CD4-positive, CD25-positive, alpha-beta regulatory T cell (primary cell): Measurements from ENCODE around the gene DONSON. TPM values are rescaled to one million over a fixed set of nuclear protein-coding genes. Genes with fewer than 3 reads are reported as not detected.
"Not testable (repeated sequence)": the region's sequence is repeated elsewhere in the genome, so short reads cannot be mapped to it uniquely, and the experiment has no call there.

Source experiments
- ATAC-seq, 2 donors: fragments of 150-1000 bp; cut with Tn5 transposase; one replicate each; pipeline ENCODE4 v1.10.0; 2021; ENCODE audit warnings: low read depth in 2 of 2, moderate number of reproducible peaks in 2 of 2, moderate library complexity in 1 of 2
- DNase-seq, 3 donors: peaks; one replicate each; pipeline versions ENCODE4 v3.0.0 to v3.0.0-alpha.2; 2012 to 2022; ENCODE audit warnings: mixed read lengths in 1 of 3
- H3K27ac ChIP-seq: one replicate; pipeline ENCODE4 v1.7.0; 2013; ENCODE audit warnings: mild to moderate bottlenecking, low read length; ENCODE audit not compliant: insufficient read depth, poor library complexity, severe bottlenecking
- H3K27me3 ChIP-seq: one replicate; pipeline ENCODE4 v1.7.0; 2013; ENCODE audit warnings: low read length; ENCODE audit not compliant: control insufficient read depth, insufficient read depth
- H3K36me3 ChIP-seq: one replicate; pipeline ENCODE4 v1.7.0; 2013; ENCODE audit warnings: mild to moderate bottlenecking, low read length, moderate library complexity; ENCODE audit not compliant: control insufficient read depth, insufficient read depth
- H3K4me1 ChIP-seq: 2 replicates; pipeline ENCODE4 v1.7.0; 2013; ENCODE audit warnings: mild to moderate bottlenecking, low read length; ENCODE audit not compliant: insufficient read depth, control insufficient read depth, poor library complexity, severe bottlenecking
- H3K4me3 ChIP-seq: one replicate; pipeline ENCODE4 v1.7.0; 2013; ENCODE audit warnings: low read depth, mild to moderate bottlenecking, low read length, moderate library complexity
- H3K9me3 ChIP-seq, 2 experiments: 1 replicate in 1 of 2; 2 replicates in 1 of 2; pipeline ENCODE4 v1.7.0; 2013; ENCODE audit warnings: low read length in 2 of 2, mild to moderate bottlenecking in 1 of 2, moderate library complexity in 1 of 2; ENCODE audit not compliant: control insufficient read depth in 2 of 2
- H3K27ac Mint-ChIP-seq, 3 donors: one replicate each; pipeline ENCODE4 v1.8.0; 2020 to 2022; ENCODE audit warnings: mild to moderate bottlenecking in 3 of 3, mixed read lengths in 3 of 3, moderate library complexity in 2 of 3
- H3K27me3 Mint-ChIP-seq: one replicate; pipeline ENCODE4 v1.8.0; 2022; ENCODE audit warnings: mild to moderate bottlenecking, mixed read lengths
- H3K36me3 Mint-ChIP-seq: one replicate; pipeline ENCODE4 v1.8.0; 2020; ENCODE audit warnings: mixed read lengths
- H3K4me1 Mint-ChIP-seq, 4 donors: one replicate each; pipeline ENCODE4 v1.8.0; 2020 to 2022; ENCODE audit warnings: mixed read lengths in 4 of 4, mild to moderate bottlenecking in 1 of 4
- H3K4me3 Mint-ChIP-seq, 4 donors: one replicate each; pipeline ENCODE4 v1.8.0; 2020 to 2022; ENCODE audit warnings: mild to moderate bottlenecking in 4 of 4, mixed read lengths in 4 of 4, moderate library complexity in 3 of 4
- H3K9me3 Mint-ChIP-seq, 7 donors: one replicate each; pipeline ENCODE4 v1.8.0; 2020 to 2022; ENCODE audit warnings: mixed read lengths in 7 of 7, mild to moderate bottlenecking in 3 of 7, moderate library complexity in 2 of 7
- polyA plus RNA-seq, 4 donors: library from polyadenylated mRNA; unstranded; fragments of 300-500 nt; fragmentation: Illumina TruSeq; gene quantifications; one replicate each; pipeline ENCODE4 v1.2.3, GENCODE V29; 2021
- total RNA-seq: library from RNA; stranded (reverse); gene quantifications from one replicate; pipeline ENCODE4 v1.2.3, GENCODE V29; 2022

DONSON gene, protein sequence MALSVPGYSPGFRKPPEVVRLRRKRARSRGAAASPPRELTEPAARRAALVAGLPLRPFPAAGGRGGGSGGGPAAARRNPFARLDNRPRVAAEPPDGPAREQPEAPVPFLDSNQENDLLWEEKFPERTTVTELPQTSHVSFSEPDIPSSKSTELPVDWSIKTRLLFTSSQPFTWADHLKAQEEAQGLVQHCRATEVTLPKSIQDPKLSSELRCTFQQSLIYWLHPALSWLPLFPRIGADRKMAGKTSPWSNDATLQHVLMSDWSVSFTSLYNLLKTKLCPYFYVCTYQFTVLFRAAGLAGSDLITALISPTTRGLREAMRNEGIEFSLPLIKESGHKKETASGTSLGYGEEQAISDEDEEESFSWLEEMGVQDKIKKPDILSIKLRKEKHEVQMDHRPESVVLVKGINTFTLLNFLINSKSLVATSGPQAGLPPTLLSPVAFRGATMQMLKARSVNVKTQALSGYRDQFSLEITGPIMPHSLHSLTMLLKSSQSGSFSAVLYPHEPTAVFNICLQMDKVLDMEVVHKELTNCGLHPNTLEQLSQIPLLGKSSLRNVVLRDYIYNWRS
- total RNA-seq, result 15.2 TPM
- polyA plus RNA-seq, result 1 to 10 TPM; 4.2 to 5.1 (median 4.9) TPM

DNA sequence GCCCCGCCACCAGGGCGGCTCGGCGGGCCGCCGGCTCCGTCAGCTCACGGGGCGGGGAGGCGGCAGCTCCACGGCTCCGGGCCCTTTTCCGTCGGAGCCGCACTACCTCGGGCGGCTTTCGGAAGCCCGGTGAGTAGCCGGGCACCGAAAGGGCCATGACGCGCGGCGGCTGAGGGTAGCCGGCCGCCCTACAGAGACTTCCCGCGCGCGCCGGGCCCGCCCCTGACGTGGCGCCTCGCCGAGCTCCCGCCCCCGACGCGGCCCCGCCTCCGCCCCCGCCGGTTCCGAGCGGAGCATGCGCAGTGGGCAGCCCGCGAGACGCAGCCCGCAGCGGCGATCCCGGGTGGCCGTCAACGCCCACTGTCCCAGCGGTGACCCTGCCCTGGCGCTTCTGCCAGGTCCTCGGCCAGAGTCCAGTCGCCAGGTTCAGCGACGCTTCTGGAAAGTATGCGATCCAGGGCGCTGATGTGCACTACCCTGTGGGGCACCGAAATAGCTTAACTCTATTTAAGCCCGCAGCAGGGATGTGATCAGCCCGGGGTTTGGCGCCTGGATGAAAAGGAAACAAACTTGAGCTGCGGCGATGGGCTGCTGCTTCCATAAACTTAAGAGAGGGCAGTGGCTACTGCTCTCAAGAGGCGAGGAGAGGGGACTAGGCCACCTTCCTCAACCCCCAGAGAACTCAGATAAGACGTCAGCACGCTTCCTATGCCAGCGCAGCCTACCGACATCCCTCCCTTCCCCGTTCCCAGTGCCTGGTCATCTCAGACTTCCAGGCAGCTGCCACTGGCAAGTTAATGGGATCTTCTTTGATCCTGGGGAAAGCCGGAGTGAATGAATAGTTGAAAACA is at the start of gene DONSON:
TSS of gene DONSON (minus strand) at position 200 of the 851 bp plus-strand sequence. CDS start at position 157, 43 bp downstream.
- Mint-ChIP-seq H3K27ac (peak within 1 kb of the TSS; percentile 43 to 95 (median 81)), H3K4me1 (peaks cover 6 to 16% (median 16%) of the 10 kb centered on the region in 4 donors), H3K4me3 (peak within 1 kb of the TSS; percentile 94 to 97 (median 96)), H3K36me3 (peaks cover 4% of the 10 kb centered on the region), H3K9me3 (no peaks in the 10 kb centered on the region), H3K27me3 (no peaks in the 10 kb centered on the region)
- DNase-seq (peak; percentile 84 to 90 (median 85)), ATAC-seq (peak; percentile 95)
- Histone ChIP-seq H3K27ac (peak within 1 kb of the TSS; percentile 72), H3K27me3 (no peaks in the 10 kb centered on the region), H3K9me3 (no peaks in the 10 kb centered on the region), H3K4me1 (peaks cover 19% of the 10 kb centered on the region), H3K36me3 (no peaks in the 10 kb centered on the region), H3K4me3 (peak within 1 kb of the TSS; percentile 86)

- Mint-ChIP-seq H3K4me1 (peaks cover 8 to 31% (median 22%) of the 10 kb centered on the region in 4 donors), H3K4me3 (no peak overlapping the region), H3K36me3 (peaks cover 14% of the 10 kb centered on the region), H3K27ac (no peak overlapping the region), H3K9me3 (no peaks in the 10 kb centered on the region), H3K27me3 (no peaks in the 10 kb centered on the region)
- Histone ChIP-seq H3K9me3 (no peaks in the 10 kb centered on the region), H3K27ac (no peak overlapping the region), H3K36me3 (peaks cover 25% of the 10 kb centered on the region), H3K4me3 (no peak overlapping the region), H3K4me1 (no peaks in the 10 kb centered on the region), H3K27me3 (no peaks in the 10 kb centered on the region)
- ATAC-seq (no peak), DNase-seq (no peak)
Observed at GRCh38 chr21:33634254-33634653, 45.8 kb upstream of the DONSON start.

- not testable (repeated sequence) for H3K4me3 Mint-ChIP-seq, H3K27me3 ChIP-seq, ATAC-seq, H3K27ac Mint-ChIP-seq, H3K9me3 ChIP-seq, H3K27me3 Mint-ChIP-seq, DNase-seq, H3K4me3 ChIP-seq, H3K9me3 Mint-ChIP-seq, H3K4me1 ChIP-seq, H3K27ac ChIP-seq
- Mint-ChIP-seq H3K36me3 (peaks cover 22% of the 10 kb centered on the region), H3K4me1 (peaks cover 0 to 12% (median 5%) of the 10 kb centered on the region in 4 donors)
- H3K36me3 ChIP-seq, result peaks cover 29% of the 10 kb centered on the region
Observed at GRCh38 chr21:33626151-33626550, 37.7 kb upstream of the DONSON start.

GRCh38 chr21:33622253-33622652 is 33.8 kb upstream of the DONSON start:
- Histone ChIP-seq H3K27ac (no peak overlapping the region), H3K27me3 (no peaks in the 10 kb centered on the region), H3K9me3 (no peaks in the 10 kb centered on the region), H3K4me3 (no peak overlapping the region), H3K4me1 (no peaks in the 10 kb centered on the region), H3K36me3 (peaks cover 23% of the 10 kb centered on the region)
- Mint-ChIP-seq H3K27ac (no peak overlapping the region), H3K4me1 (peaks cover 4 to 13% (median 4%) of the 10 kb centered on the region in 4 donors), H3K36me3 (peaks cover 31% of the 10 kb centered on the region), H3K4me3 (no peak overlapping the region), H3K9me3 (no peaks in the 10 kb centered on the region), H3K27me3 (no peaks in the 10 kb centered on the region)
- DNase-seq (no peak), ATAC-seq (no peak)

- Histone ChIP-seq H3K9me3 (no peaks in the 10 kb centered on the region), H3K27ac (no peak overlapping the region), H3K36me3 (peaks cover 27% of the 10 kb centered on the region), H3K27me3 (no peaks in the 10 kb centered on the region), H3K4me3 (no peak overlapping the region), H3K4me1 (no peaks in the 10 kb centered on the region)
- peaks cover 34% of the 10 kb centered on the region for H3K36me3 Mint-ChIP-seq
- H3K27ac Mint-ChIP-seq, result no peak overlapping the region
- H3K4me3 Mint-ChIP-seq, result no peak overlapping the region
- no peaks in the 10 kb centered on the region for H3K9me3 Mint-ChIP-seq
- no peaks in the 10 kb centered on the region for H3K27me3 Mint-ChIP-seq
- peaks cover 2 to 13% (median 3%) of the 10 kb centered on the region in 4 donors for H3K4me1 Mint-ChIP-seq
- no peak for ATAC-seq
- no peak for DNase-seq
Observed at GRCh38 chr21:33619726-33620125, 31.2 kb upstream of the DONSON start.

DNA sequence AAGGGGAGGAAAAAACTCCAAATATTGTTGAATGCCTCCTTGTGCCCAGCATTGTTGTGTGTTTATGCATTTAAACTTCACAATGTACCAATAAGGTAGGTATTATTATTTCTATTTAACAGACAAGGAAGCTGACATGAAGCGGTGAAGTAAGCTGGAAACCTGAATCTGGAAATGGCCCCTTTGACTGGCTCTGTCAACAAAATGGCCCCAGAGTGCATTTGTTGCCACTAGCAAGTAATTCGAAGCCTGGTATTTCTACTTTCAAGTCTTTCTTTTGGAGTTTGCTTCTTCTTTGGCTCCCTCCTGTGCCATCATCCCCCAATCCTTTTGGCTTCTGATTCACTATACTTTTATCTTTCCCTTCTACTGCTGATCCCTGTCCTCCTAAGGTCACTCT is 29.9 kb upstream of the DONSON start:
- no peak overlapping the region for H3K4me3 Mint-ChIP-seq
- peaks cover 30% of the 10 kb centered on the region for H3K36me3 ChIP-seq
- H3K36me3 Mint-ChIP-seq, result peaks cover 36% of the 10 kb centered on the region
- no peaks in the 10 kb centered on the region for H3K27me3 Mint-ChIP-seq
- H3K27ac ChIP-seq, result no peak overlapping the region
- no peaks in the 10 kb centered on the region for H3K27me3 ChIP-seq
- no peaks in the 10 kb centered on the region for H3K9me3 ChIP-seq
- no peaks in the 10 kb centered on the region for H3K9me3 Mint-ChIP-seq
- no peaks in the 10 kb centered on the region for H3K4me1 ChIP-seq
- H3K27ac Mint-ChIP-seq, result no peak overlapping the region
- ATAC-seq, result no peak
- peaks cover under 1 to 13% (median 2%) of the 10 kb centered on the region in 4 donors for H3K4me1 Mint-ChIP-seq
- H3K4me3 ChIP-seq, result no peak overlapping the region
- no peak for DNase-seq

DNA sequence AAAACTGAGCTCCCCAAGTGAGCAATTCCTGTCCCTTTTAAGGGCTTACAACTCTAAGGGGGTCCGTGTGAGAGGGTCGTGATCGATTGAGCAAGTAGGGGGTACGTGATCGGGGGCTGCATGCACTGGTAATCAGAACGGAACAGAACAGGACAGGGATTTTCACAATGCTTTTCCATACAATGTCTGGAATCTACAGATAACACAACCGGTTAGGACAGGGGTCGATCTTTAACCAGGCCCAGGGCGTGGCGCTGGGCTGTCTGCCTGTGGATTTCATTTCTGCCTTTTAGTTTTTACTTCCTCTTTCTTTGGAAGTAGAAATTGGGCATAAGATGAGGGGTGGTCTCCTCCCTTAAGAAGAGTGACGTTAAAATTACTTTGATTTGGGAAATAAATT is 29.1 kb upstream of the DONSON start:
- DNase-seq, result not testable (repeated sequence)

More for the DNA sequence above, 29.1 kb upstream of the DONSON start:
- not testable (repeated sequence) for H3K4me3 ChIP-seq, H3K9me3 Mint-ChIP-seq, H3K27me3 Mint-ChIP-seq, ATAC-seq, H3K4me3 Mint-ChIP-seq, H3K9me3 ChIP-seq, H3K4me1 ChIP-seq, H3K27ac ChIP-seq, H3K27ac Mint-ChIP-seq, H3K27me3 ChIP-seq
- H3K36me3 Mint-ChIP-seq, result peaks cover 38% of the 10 kb centered on the region
- peaks cover 35% of the 10 kb centered on the region for H3K36me3 ChIP-seq
- peaks cover 0 to 13% (median 2%) of the 10 kb centered on the region in 4 donors for H3K4me1 Mint-ChIP-seq
